ENCODE results near the gene OR4D11. TPM values are rescaled to one million over a fixed set of nuclear protein-coding genes. Genes with fewer than 3 reads are reported as not detected.

OR4D11 gene
- total RNA-seq, 4 donors from 2014 or later: not detected

DNA sequence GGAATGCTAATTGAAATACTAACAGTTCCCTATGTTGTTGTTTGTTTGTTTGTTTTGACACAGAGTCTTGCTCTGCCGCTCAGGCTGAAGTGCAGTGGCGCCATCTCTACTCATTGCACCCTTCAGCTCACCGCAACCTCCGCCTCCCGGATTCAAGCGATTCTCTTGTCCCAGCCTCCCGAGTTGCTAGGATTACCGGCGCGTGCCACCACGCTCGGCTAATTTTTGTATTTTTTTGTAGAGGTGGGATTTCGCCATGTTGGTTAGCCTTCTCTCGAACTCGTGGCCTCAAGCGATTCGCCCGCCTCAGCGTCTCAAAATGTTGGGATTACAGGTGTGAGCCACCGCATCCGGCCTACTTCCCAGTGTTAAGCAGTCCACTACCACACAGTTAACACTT is 49.9 kb downstream of the OR4D11 start:
- intact Hi-C loops (cut with DNase I; ENCODE audit: low total_unique reads) (no loop called here), in situ Hi-C loops (cut with MboI; ENCODE audit: low pct_ligation_motif_present in 1 of 4, low pct_unique_long_range_greater_than_20kb in 1 of 4, low sequenced_read_pairs in 3 of 4) (no loop called here)
- no peak for TF ChIP-seq CTCF (IDR thresholded peaks at IDR 0.05)
- no peak for TF ChIP-seq POLR2AphosphoS5 (IDR thresholded peaks at IDR 0.05)
- TF ChIP-seq EP300 (IDR thresholded peaks at IDR 0.05; ENCODE audit: low read depth): no peak
- TF ChIP-seq POLR2A (IDR thresholded peaks at IDR 0.05): no peak

More for the DNA sequence above, 49.9 kb downstream of the OR4D11 start:
- H3K27me3 ChIP-seq: no peaks in the 10 kb centered on the region
- WGBS, 2 donors (ENCODE audit: low coverage in 1 of 2): 95 to 97% methylated on average over 18 to 21 of the region's 21 CpGs
- H3K4me3 ChIP-seq: no peak overlapping the region
- H3K36me3 ChIP-seq: no peaks in the 10 kb centered on the region
- no peak for DNase-seq
- no peak overlapping the region for H3K27ac ChIP-seq
- no peaks in the 10 kb centered on the region for H3K9me3 ChIP-seq
- H3K4me1 ChIP-seq: peaks cover 0 to 17% (median 14%) of the 10 kb centered on the region in 4 donors

Other genes starting within 250 kb of the OR4D11 start
- gene OR5AN1, start 144.7 kb upstream of the OR4D11 start, total RNA-seq: not detected
- gene OR5A2, start 77.2 kb upstream of the OR4D11 start, total RNA-seq: not detected
- not detected for gene OR5A1, start 67.1 kb upstream of the OR4D11 start, total RNA-seq
- not detected for gene OR4D6, start 46.6 kb upstream of the OR4D11 start, total RNA-seq
- gene OR4D10, start 30.3 kb upstream of the OR4D11 start, total RNA-seq: not detected
- gene OR4D9, start 8.0 kb downstream of the OR4D11 start, total RNA-seq: not detected
- gene OSBP, start 112.2 kb downstream of the OR4D11 start, total RNA-seq: 10 to 100 TPM; 27.7 to 59.1 (median 47.2) TPM
- gene PATL1, start 165.5 kb downstream of the OR4D11 start, total RNA-seq: 10 to 100 TPM; 13.5 to 93.9 (median 20.9) TPM
- not detected for gene OR10V1, start 210.3 kb downstream of the OR4D11 start, total RNA-seq

Measured in transverse colon (tissue), 4 donors.